Gastrocnemius medialis (tissue), 4 donors: ENCODE data around the gene MAD1L1.

Experiments
- CTCF ChIP-seq, 5 experiments: fragments of 450-650 bp in 3 of 5; fragments of 200-600 bp in 2 of 5; sonication (generic) in 2 of 5; IDR thresholded peaks in 4 of 5; conservative IDR thresholded peaks in 1 of 5; 1 replicate in 4 of 5; 2 replicates in 1 of 5; pipeline ENCODE4 v1.5.1; 2016 to 2019; ENCODE audit warnings: antibody characterized with exemption in 5 of 5, mild to moderate bottlenecking in 3 of 5, moderate library complexity in 3 of 5
- POLR2A ChIP-seq, 2 donors: fragments of 450-650 bp; IDR thresholded peaks; one replicate each; pipeline ENCODE4 v1.6.1; 2017; ENCODE audit warnings: antibody characterized with exemption in 2 of 2, mild to moderate bottlenecking in 2 of 2, moderate library complexity in 2 of 2

- TF ChIP-seq CTCF (IDR thresholded peaks at IDR 0.05 in 4 of 5, conservative IDR thresholded peaks at IDR 0.05 in 1 of 5) (no peak), POLR2A (IDR thresholded peaks at IDR 0.05) (no peak)
Measured at GRCh38 chr7:1900847-1901246, 331.9 kb downstream of the MAD1L1 start.
